NCI-H2196 treated with DMSO at 0.1 percent for 48 hours (cell line): ENCODE data around the gene ARHGEF4.
"Not testable (repeated sequence)": the region's sequence is repeated elsewhere in the genome, so short reads cannot be mapped to it uniquely, and the experiment has no call there.

ENCODE experiments used
- DNase-seq: peaks from one replicate; lab custom pipeline; 2025; ENCODE audit not compliant: unreplicated experiment; lab: John Stamatoyannopoulos, UW

ARHGEF4 gene

GRCh38 chr2:130966775-130967490 is 130.2 kb downstream of the ARHGEF4 start:
- no peak for DNase-seq

- no peak for DNase-seq
Observed at GRCh38 chr2:130972410-130972809, 135.7 kb downstream of the ARHGEF4 start.

GRCh38 chr2:130975729-130976128 is 139.0 kb downstream of the ARHGEF4 start:
- DNase-seq, result no peak

GRCh38 chr2:130976591-130977237 is 140.0 kb downstream of the ARHGEF4 start:
- DNase-seq, result no peak

GRCh38 chr2:130977461-130978050 is 140.8 kb downstream of the ARHGEF4 start:
- DNase-seq, result no peak

- no peak for DNase-seq
Observed at GRCh38 chr2:130981667-130982066, 145.0 kb downstream of the ARHGEF4 start.

GRCh38 chr2:130985206-130985780 is 148.6 kb downstream of the ARHGEF4 start:
- DNase-seq, result no peak

- no peak for DNase-seq
Observed at GRCh38 chr2:130985831-130986649, 149.3 kb downstream of the ARHGEF4 start.

GRCh38 chr2:130986890-130987493 is 150.3 kb downstream of the ARHGEF4 start:
- no peak for DNase-seq

- no peak for DNase-seq
Observed at GRCh38 chr2:130987519-130988425, 151.1 kb downstream of the ARHGEF4 start.

- not testable (repeated sequence) for DNase-seq
Observed at GRCh38 chr2:130991446-130991845, 154.7 kb downstream of the ARHGEF4 start.

- DNase-seq, result not testable (repeated sequence)
Observed at GRCh38 chr2:130992003-130992402, 155.3 kb downstream of the ARHGEF4 start.

- no peak for DNase-seq
Observed at GRCh38 chr2:130996691-130997090, 160.0 kb downstream of the ARHGEF4 start.

GRCh38 chr2:130997198-130997597 is 160.5 kb downstream of the ARHGEF4 start:
- DNase-seq, result no peak

- DNase-seq, result no peak
Observed at GRCh38 chr2:130998561-130998960, 161.8 kb downstream of the ARHGEF4 start.

GRCh38 chr2:131004446-131005209 is 167.9 kb downstream of the ARHGEF4 start:
- no peak for DNase-seq

GRCh38 chr2:131005216-131005935 is 168.7 kb downstream of the ARHGEF4 start:
- no peak for DNase-seq

- DNase-seq, result no peak
Observed at GRCh38 chr2:131006561-131006960, 169.8 kb downstream of the ARHGEF4 start.
